HEK293T (cell line): Measurements from ENCODE around the gene CCDC69.
"Not testable (repeated sequence)": the region's sequence is repeated elsewhere in the genome, so short reads cannot be mapped to it uniquely, and the experiment has no call there.

Experiments used
- CTCF ChIA-PET: fragments of 350-600 bp; formaldehyde crosslinking; extraction: SDS; loops from one replicate; lab custom pipeline; 2021; ENCODE audit warnings: antibody characterized with exemption, inconsistent platforms; lab: Yijun Ruan, JAX
- POLR2A ChIA-PET: fragments of 350-600 bp; formaldehyde crosslinking; extraction: SDS; loops from one replicate; lab custom pipeline; 2020; ENCODE audit warnings: antibody characterized with exemption, inconsistent platforms; lab: Yijun Ruan, JAX
- DNase-seq: peaks from one replicate; pipeline ENCODE4 v3.0.0; 2012; ENCODE audit warnings: mixed read lengths; ENCODE audit errors: extremely low spot score
- ARNT ChIP-seq: fragments of 450-650 bp; IDR thresholded peaks from 2 replicates; pipeline ENCODE4 v1.6.1; 2017; ENCODE audit warnings: mild to moderate bottlenecking
- BHLHE40 ChIP-seq: fragments of 450-650 bp; IDR thresholded peaks from 2 replicates; pipeline ENCODE4 v1.6.1; 2016; ENCODE audit warnings: mild to moderate bottlenecking, moderate library complexity, borderline replicate concordance
- CTBP1 ChIP-seq: fragments of 450-650 bp; IDR thresholded peaks from 2 replicates; pipeline ENCODE4 v1.6.1; 2016; ENCODE audit warnings: borderline replicate concordance
- ELF4 ChIP-seq: fragments of 450-650 bp; IDR thresholded peaks from 2 replicates; pipeline ENCODE4 v1.6.1; 2017; ENCODE audit warnings: antibody characterized with exemption
- FOXA1 ChIP-seq: fragments of 450-650 bp; IDR thresholded peaks from 2 replicates; pipeline ENCODE4 v1.6.1; 2016; ENCODE audit warnings: mild to moderate bottlenecking
- FOXK2 ChIP-seq: fragments of 450-650 bp; IDR thresholded peaks from 2 replicates; pipeline ENCODE4 v1.6.1; 2016; ENCODE audit warnings: mild to moderate bottlenecking
- FOXM1 ChIP-seq: fragments of 450-650 bp; IDR thresholded peaks from 2 replicates; pipeline ENCODE4 v1.6.1; 2017; ENCODE audit warnings: mild to moderate bottlenecking, borderline replicate concordance
- HDGF ChIP-seq: fragments of 450-650 bp; IDR thresholded peaks from 2 replicates; pipeline ENCODE4 v1.6.1; 2017; ENCODE audit warnings: antibody characterized with exemption, borderline replicate concordance
- L3MBTL2 ChIP-seq: fragments of 450-650 bp; conservative IDR thresholded peaks from 2 replicates; pipeline ENCODE4 v1.6.1; 2016; ENCODE audit warnings: mild to moderate bottlenecking
- LEF1 ChIP-seq: fragments of 450-650 bp; IDR thresholded peaks from 2 replicates; pipeline ENCODE4 v1.6.1; 2017; ENCODE audit warnings: mild to moderate bottlenecking, borderline replicate concordance
- NFRKB ChIP-seq: fragments of 450-650 bp; IDR thresholded peaks from 2 replicates; pipeline ENCODE4 v1.6.1; 2016; ENCODE audit warnings: mild to moderate bottlenecking, moderate library complexity
- SP1 ChIP-seq: fragments of 450-650 bp; IDR thresholded peaks from 2 replicates; pipeline ENCODE4 v1.6.1; 2017
- SUZ12 ChIP-seq: fragments of 450-650 bp; IDR thresholded peaks from 2 replicates; pipeline ENCODE4 v1.6.1; 2016; ENCODE audit warnings: mild to moderate bottlenecking
- TARDBP ChIP-seq: fragments of 450-650 bp; IDR thresholded peaks from 2 replicates; pipeline ENCODE4 v1.6.1; 2016
- ZNF384 ChIP-seq: fragments of 450-650 bp; IDR thresholded peaks from 2 replicates; pipeline ENCODE4 v1.6.1; 2016
- TF ChIP-seq, protein P1 (sequence below): fragments of 450-650 bp; IDR thresholded peaks from 2 replicates; pipeline ENCODE4 v1.6.1; 2016

Gene CCDC69

DNA sequence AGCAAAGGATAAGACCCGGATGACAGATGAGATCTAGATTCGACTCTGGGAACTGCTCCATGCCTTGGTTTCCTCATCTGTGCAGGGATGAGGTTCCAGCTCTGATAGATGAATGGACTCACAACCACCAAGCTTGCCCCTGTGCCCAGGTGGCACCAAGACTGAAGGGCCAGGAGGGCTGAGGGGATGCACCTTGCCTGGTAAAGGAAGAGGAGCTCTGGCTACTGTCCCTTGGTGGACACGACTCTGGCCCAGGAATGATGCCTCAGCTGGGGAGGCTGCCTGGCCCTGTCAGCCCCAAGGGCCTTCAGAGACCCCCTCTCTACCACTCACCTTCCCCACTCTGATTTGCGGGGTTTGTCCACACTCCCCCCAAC, 41.4 kb downstream of the CCDC69 start:
- ChIA-PET POLR2A (no interaction called here), CTCF (interaction anchor here (1.6 kb wide), 1 partner anchor 17 kb away, joined by 7 read pairs; no protein-coding TSS in a partner anchor)
- TF ChIP-seq TARDBP = no peak
- no peak for TF ChIP-seq SUZ12
- TF ChIP-seq NFRKB = no peak
- no peak for TF ChIP-seq LEF1
- TF ChIP-seq SP1 = no peak
- no peak for TF ChIP-seq ARNT
- TF ChIP-seq L3MBTL2 = no peak
- TF ChIP-seq FOXK2 = no peak
- TF ChIP-seq, protein P1, sequence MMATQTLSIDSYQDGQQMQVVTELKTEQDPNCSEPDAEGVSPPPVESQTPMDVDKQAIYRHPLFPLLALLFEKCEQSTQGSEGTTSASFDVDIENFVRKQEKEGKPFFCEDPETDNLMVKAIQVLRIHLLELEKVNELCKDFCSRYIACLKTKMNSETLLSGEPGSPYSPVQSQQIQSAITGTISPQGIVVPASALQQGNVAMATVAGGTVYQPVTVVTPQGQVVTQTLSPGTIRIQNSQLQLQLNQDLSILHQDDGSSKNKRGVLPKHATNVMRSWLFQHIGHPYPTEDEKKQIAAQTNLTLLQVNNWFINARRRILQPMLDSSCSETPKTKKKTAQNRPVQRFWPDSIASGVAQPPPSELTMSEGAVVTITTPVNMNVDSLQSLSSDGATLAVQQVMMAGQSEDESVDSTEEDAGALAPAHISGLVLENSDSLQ = no peak
- TF ChIP-seq BHLHE40 = no peak
- TF ChIP-seq HDGF = no peak
- no peak for TF ChIP-seq FOXA1
- peak; percentile 3 for DNase-seq

DNA sequence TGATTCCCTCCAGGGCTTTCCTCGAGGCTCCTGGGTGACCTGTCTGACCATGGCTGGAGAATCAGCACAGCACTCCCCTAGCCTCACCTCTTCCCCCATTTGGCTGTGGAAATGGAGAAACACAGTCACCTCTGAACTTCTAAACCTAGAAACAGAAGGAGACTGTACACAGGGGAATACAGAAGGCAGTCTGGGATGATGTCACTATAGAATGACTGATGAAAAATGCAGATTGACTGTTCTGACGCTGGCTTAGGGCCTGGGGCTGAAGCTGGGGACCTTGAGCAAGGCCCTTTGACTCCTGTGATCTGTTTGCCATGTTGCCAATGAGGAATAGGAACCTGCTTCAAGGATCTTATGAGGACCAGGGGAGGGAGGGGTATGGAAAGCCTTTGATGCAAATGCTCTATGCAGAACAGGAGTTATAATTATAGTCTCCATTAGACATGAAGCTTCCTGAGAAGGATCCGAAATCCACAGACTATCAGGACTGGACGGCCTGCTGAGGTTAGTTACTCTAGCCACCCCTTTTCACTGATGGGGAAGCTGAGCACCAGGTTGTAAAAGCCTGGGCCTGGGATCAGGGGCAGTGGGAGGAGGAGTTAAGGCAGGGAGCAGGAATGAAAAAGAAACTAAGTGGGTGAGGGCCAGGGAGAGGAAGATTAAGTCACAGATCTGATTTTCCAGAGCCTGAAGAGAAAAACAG, 41.9 kb downstream of the CCDC69 start:
- ChIA-PET CTCF (no interaction called here), POLR2A (no interaction called here)
- DNase-seq = peak; percentile 1
- TF ChIP-seq HDGF (no peak), TARDBP (no peak), SP1 (no peak), CTBP1 (no peak), FOXK2 (no peak), FOXA1 (no peak), L3MBTL2 (no peak), NFRKB (no peak)
- TF ChIP-seq, protein P1 = no peak

DNA sequence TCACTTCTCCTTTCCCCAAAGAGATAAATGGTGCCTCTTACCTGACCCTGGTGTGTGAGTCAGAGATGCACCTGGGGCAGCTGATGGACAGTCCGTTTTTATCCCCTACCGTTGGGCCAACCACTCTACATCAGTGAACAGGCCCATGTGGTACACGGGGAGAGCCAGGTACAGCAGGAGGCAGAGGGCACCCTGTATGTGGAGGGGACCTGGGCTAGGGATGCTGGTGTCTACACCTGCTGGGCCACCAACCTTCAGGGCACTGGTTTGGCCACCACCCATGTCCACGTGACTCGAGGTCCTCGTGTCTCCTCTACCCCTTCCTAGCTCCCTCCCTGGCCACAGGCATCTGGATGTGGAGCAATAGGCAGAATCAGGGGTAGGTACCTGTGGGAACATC, 43.6 kb downstream of the CCDC69 start:
- ChIA-PET CTCF (no interaction called here), POLR2A (no interaction called here)
- TF ChIP-seq SUZ12 (no peak), ZNF384 (no peak), ELF4 (no peak), FOXM1 (no peak), HDGF (no peak), FOXK2 (no peak), LEF1 (no peak), ARNT (no peak), TARDBP (no peak), NFRKB (no peak), SP1 (no peak), L3MBTL2 (no peak), FOXA1 (no peak), CTBP1 (no peak)
- TF ChIP-seq, protein P1 = no peak
- peak; percentile 2 for DNase-seq

DNA sequence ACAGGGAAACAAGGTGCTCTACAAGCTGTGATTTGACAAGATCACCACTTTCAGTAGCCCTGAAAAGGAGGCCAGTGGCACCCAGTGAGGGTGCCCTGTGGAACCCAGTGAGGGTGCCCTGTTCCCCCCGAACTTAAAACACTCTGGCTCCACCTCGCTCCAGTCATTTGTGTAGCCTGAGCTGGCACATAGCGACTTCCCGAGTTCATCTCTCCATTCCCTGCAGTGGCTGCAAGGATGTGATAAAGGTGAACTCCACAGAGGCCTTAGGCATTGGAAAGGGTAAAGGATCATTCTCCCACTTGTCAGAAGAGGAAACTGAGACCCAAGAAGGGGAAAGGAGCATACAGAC, 44.4 kb downstream of the CCDC69 start:
- no peak for DNase-seq
- ChIA-PET POLR2A (no interaction called here), CTCF (no interaction called here)
- TF ChIP-seq, protein P1 = no peak
- TF ChIP-seq SUZ12 = no peak

DNA sequence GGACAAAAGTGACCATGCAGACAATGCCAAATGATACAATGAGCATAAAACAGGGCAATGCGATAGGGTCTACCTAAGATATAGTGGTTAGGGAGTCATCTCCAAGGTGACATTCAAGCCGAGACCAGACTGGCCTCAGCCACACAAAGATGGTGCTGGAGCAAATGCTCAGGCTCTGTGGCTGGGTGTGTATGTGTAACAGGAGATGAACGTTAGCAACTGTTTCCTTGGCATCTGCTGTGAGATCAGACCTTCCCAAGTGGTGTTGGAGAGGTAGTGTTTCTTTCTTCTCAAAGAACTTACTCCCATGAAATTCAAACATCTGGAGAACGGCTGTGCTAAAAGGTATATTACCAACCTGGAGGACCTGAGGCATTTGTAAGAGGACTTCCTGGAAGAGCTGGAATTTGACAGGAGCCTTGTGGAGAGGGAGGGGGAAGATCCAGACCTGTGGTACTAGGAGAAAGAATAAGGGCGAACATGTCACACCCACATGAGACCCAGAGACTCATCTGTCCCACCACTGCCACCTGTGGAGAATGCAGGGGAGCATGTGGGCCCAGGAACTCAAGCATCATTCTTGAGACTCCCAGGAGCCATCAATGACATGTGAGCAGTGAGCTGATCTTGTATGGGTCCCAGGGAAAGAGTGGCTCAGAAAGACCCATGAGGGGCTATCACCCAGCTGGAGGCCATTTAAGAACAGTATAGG, 45.0 kb downstream of the CCDC69 start:
- ChIA-PET CTCF (no interaction called here), POLR2A (no interaction called here)
- TF ChIP-seq ARNT = no peak
- DNase-seq = no peak

DNA sequence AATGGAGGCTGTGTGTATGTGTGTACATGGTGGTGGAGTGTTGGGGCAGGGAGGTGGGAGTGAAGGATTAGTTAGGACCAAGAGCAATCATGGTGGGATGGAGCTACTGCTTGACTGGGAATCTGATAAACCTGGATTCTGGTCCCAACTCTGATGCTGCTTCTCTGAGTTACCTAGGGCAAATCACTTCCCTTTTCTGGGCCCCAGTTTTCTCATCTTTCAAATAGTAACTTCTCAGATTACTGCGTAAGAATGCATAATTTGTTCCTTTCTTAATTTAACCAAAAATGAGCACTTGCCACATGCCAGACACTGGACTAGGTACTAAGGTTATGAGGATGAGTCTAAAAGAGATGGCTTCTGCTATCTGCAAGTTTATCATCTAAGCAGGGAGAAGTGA, 45.5 kb downstream of the CCDC69 start:
- POLR2A ChIA-PET = no interaction called here
- no peak for DNase-seq
- CTCF ChIA-PET = no interaction called here
- TF ChIP-seq FOXK2 (no peak), BHLHE40 (no peak), SUZ12 (no peak)
- TF ChIP-seq, protein P1 = no peak

DNA sequence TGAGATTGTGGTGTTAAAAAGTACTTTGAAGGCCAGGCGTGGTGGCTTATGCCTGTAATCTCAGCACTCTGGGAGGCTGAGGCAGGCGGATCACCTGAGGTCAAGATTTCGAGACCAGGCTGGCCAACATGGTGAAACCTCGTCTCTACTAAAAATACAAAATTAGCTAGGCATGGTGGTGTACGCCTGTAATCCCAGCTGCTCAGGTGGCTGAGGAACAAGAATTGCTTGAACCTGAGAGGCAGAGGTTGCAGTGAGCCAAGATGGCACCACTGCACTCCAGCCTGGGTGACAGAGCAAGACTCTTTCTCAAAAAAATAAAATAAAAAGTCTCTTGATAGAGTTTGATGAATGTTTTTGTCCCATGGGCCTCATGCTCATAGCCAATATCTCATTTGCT, 47.6 kb downstream of the CCDC69 start:
- CTCF ChIA-PET = interaction anchor here (1.5 kb wide), 1 partner anchor 11 kb away, joined by 6 read pairs; no protein-coding TSS in a partner anchor
- DNase-seq = not testable (repeated sequence)
- POLR2A ChIA-PET = interaction anchor here (0.7 kb wide), 1 partner anchor 419 kb away, joined by 3 read pairs; no protein-coding TSS in a partner anchor
